GM19372 (cell line): Measurements from ENCODE around the gene HTATSF1.

Source experiments
- ATAC-seq: cut with Tn5 transposase; IDR thresholded peaks from one replicate; pipeline ENCODE4 v1.9.1; 2021; ENCODE audit warnings: mild to moderate bottlenecking, low read depth, moderate library complexity; ENCODE audit not compliant: unreplicated experiment

The HTATSF1 gene

GRCh38 chrX:136497556-136498052 lies at the start of gene HTATSF1:
HTATSF1 (plus strand) TSS chrX:136497592; CDS start chrX:136497685, 93 bp downstream.
- ATAC-seq, result no peak

- no peak for ATAC-seq
Observed at GRCh38 chrX:136447968-136448367, 49.4 kb upstream of the HTATSF1 start.

GRCh38 chrX:136450050-136450830 lies 47.2 kb upstream of the HTATSF1 start:
- no peak for ATAC-seq

GRCh38 chrX:136452614-136453013 lies 44.8 kb upstream of the HTATSF1 start:
- ATAC-seq, result no peak

GRCh38 chrX:136453114-136453513 lies 44.3 kb upstream of the HTATSF1 start:
- ATAC-seq, result no peak

GRCh38 chrX:136453771-136454170 lies 43.6 kb upstream of the HTATSF1 start:
- ATAC-seq, result no peak

GRCh38 chrX:136456133-136456532 lies 41.3 kb upstream of the HTATSF1 start:
- ATAC-seq, result no peak

- ATAC-seq, result no peak
Observed at GRCh38 chrX:136457303-136457917, 40.0 kb upstream of the HTATSF1 start.

GRCh38 chrX:136464589-136464988 lies 32.8 kb upstream of the HTATSF1 start:
- ATAC-seq, result no peak

GRCh38 chrX:136467303-136467702 lies 30.1 kb upstream of the HTATSF1 start:
- ATAC-seq, result no peak

- ATAC-seq, result no peak
Observed at GRCh38 chrX:136468391-136469103, 28.8 kb upstream of the HTATSF1 start.

GRCh38 chrX:136473663-136474062 lies 23.7 kb upstream of the HTATSF1 start:
- ATAC-seq, result no peak

GRCh38 chrX:136475236-136475635 lies 22.2 kb upstream of the HTATSF1 start:
- no peak for ATAC-seq

- ATAC-seq, result no peak
Observed at GRCh38 chrX:136476501-136476900, 20.9 kb upstream of the HTATSF1 start.

- no peak for ATAC-seq
Observed at GRCh38 chrX:136477026-136477425, 20.4 kb upstream of the HTATSF1 start.

- no peak for ATAC-seq
Observed at GRCh38 chrX:136480383-136480782, 17.0 kb upstream of the HTATSF1 start.

GRCh38 chrX:136487647-136488046 lies 9.7 kb upstream of the HTATSF1 start, which contains the start of gene BRS3:
BRS3 (plus strand) TSS chrX:136487947; CDS start chrX:136488115, 168 bp downstream.
- no peak for ATAC-seq

- ATAC-seq, result no peak
Observed at GRCh38 chrX:136488706-136489105, 8.7 kb upstream of the HTATSF1 start.

GRCh38 chrX:136491832-136492231 lies 5.6 kb upstream of the HTATSF1 start:
- no peak for ATAC-seq

- no peak for ATAC-seq
Observed at GRCh38 chrX:136493011-136493410, 4.4 kb upstream of the HTATSF1 start.

- no peak for ATAC-seq
Observed at GRCh38 chrX:136495043-136495442, 2.3 kb upstream of the HTATSF1 start.
